SK-N-SH (cell line): ENCODE results near the gene UPP1. TPM values are rescaled to one million over a fixed set of nuclear protein-coding genes. Genes with fewer than 3 reads are reported as not detected.

Experiments used
- CTCF ChIA-PET: fragments of 300-600, 350-600 bp; formaldehyde crosslinking; extraction: SDS; loops from one replicate; lab custom pipeline; 2021; lab: Yijun Ruan, JAX
- POLR2A ChIA-PET: fragments of 350-600 bp; sonication (Branson Sonifier 250); formaldehyde crosslinking; extraction: SDS; loops from one replicate; lab custom pipeline; 2020; ENCODE audit warnings: antibody characterized with exemption, inconsistent platforms; lab: Yijun Ruan, JAX
- DNase-seq: peaks from one replicate; pipeline ENCODE4 v3.0.0; 2012
- H2AFZ ChIP-seq: fragments of 200-600 bp; sonication (generic); 2 replicates; pipeline ENCODE4 v1.8.1; 2016; ENCODE audit warnings: antibody characterized with exemption, mild to moderate bottlenecking, low read depth
- H3F3A ChIP-seq: fragments of 200-600 bp; sonication (generic); replicated peaks from 2 replicates; pipeline ENCODE3; 2016; ENCODE audit warnings: antibody characterized with exemption, mild to moderate bottlenecking; ENCODE audit not compliant: insufficient read depth
- H3K27ac ChIP-seq, 2 experiments: fragments of 200-500 bp in 1 of 2; fragments of 200-600 bp in 1 of 2; sonication (Bioruptor generic) in 1 of 2; sonication (generic), shearing (Covaris generic) in 1 of 2; 2 replicates each; pipeline versions ENCODE4 v1.5.1 to v1.6.1; 2014 to 2016; ENCODE audit warnings: low read depth in 2 of 2, inconsistent platforms in 1 of 2, low read length in 1 of 2, mild to moderate bottlenecking in 1 of 2, mixed read lengths in 1 of 2
- H3K27me3 ChIP-seq: fragments of 200-600 bp; sonication (generic), shearing (Covaris generic); 2 replicates; pipeline ENCODE4 v1.6.1; 2016; ENCODE audit warnings: mixed run types; ENCODE audit not compliant: insufficient read depth
- H3K36me3 ChIP-seq, 2 experiments: fragments of 200-500 bp in 1 of 2; fragments of 200-600 bp in 1 of 2; sonication (Bioruptor generic) in 1 of 2; sonication (generic) in 1 of 2; replicated peaks in 1 of 2; 2 replicates each; pipeline versions ENCODE3 to v1.5.1; 2014 to 2016; ENCODE audit warnings: low read length in 1 of 2, mild to moderate bottlenecking in 1 of 2; ENCODE audit not compliant: insufficient read depth in 2 of 2, control insufficient read depth in 1 of 2
- H3K4me1 ChIP-seq, 2 experiments: fragments of 200-500 bp in 1 of 2; fragments of 200-600 bp in 1 of 2; sonication (Bioruptor generic) in 1 of 2; sonication (generic), shearing (Covaris generic) in 1 of 2; 2 replicates each; pipeline versions ENCODE4 v1.5.1 to v1.6.1; 2014 to 2016; ENCODE audit warnings: low read depth in 1 of 2, low read length in 1 of 2, mixed run types in 1 of 2; ENCODE audit not compliant: insufficient read depth in 2 of 2, control insufficient read depth in 1 of 2
- H3K4me2 ChIP-seq: fragments of 200-600 bp; sonication (generic), shearing (Covaris generic); 2 replicates; pipeline ENCODE4 v1.6.1; 2017; ENCODE audit warnings: mixed run types
- H3K4me3 ChIP-seq, 2 experiments: fragments of 200-500 bp in 1 of 2; fragments of 200-600 bp in 1 of 2; sonication (Bioruptor generic) in 1 of 2; sonication (generic), shearing (Covaris generic) in 1 of 2; 2 replicates each; pipeline versions ENCODE4 v1.5.1 to v1.8.1; 2014 to 2016; ENCODE audit warnings: low read depth in 2 of 2, inconsistent platforms in 1 of 2, low read length in 1 of 2, mild to moderate bottlenecking in 1 of 2, mixed read lengths in 1 of 2, moderate library complexity in 1 of 2
- H3K79me2 ChIP-seq: fragments of 200-600 bp; sonication (generic); 2 replicates; pipeline ENCODE4 v1.8.1; 2017; ENCODE audit warnings: mild to moderate bottlenecking; ENCODE audit not compliant: insufficient read depth
- H3K9ac ChIP-seq: fragments of 200-600 bp; sonication (generic); 2 replicates; pipeline ENCODE4 v1.6.1; 2017; ENCODE audit warnings: mixed run types
- H3K9me2 ChIP-seq: fragments of 200-600 bp; sonication (generic); 2 replicates; pipeline ENCODE4 v1.6.1; 2017; ENCODE audit warnings: mixed run types
- H3K9me3 ChIP-seq: fragments of 200-600 bp; sonication (generic); 2 replicates; pipeline ENCODE4 v1.6.1; 2017; ENCODE audit warnings: mixed run types, mild to moderate bottlenecking, moderate library complexity
- H4K20me1 ChIP-seq: fragments of 200-600 bp; sonication (generic); 2 replicates; pipeline ENCODE4 v1.6.1; 2017; ENCODE audit warnings: mild to moderate bottlenecking, mixed run types; ENCODE audit not compliant: insufficient read depth
- CHD2 ChIP-seq: fragments of 150-350 bp; IDR thresholded peaks from 2 replicates; pipeline ENCODE4 v1.6.1; 2018; ENCODE audit warnings: low read length; ENCODE audit not compliant: partially characterized antibody
- ELF1 ChIP-seq: IDR thresholded peaks from 2 replicates; pipeline ENCODE4 v1.4.0; 2012
- EP300 ChIP-seq, 2 experiments: IDR thresholded peaks; 2 replicates each; pipeline versions ENCODE4 v1.4.0 to v1.6.1; 2012; ENCODE audit warnings: borderline replicate concordance in 1 of 2, low read depth in 1 of 2, low read length in 1 of 2
- FOSL2 ChIP-seq: IDR thresholded peaks from 2 replicates; pipeline ENCODE4 v1.4.0; 2012; ENCODE audit warnings: low read depth, mild to moderate bottlenecking, moderate library complexity, borderline replicate concordance
- FOXJ3 ChIP-seq: sonication (generic); formaldehyde crosslinking; IDR thresholded peaks from 2 replicates; pipeline ENCODE4 v1.5.1; 2020; ENCODE audit warnings: mild to moderate bottlenecking, missing genetic modification reagents
- FOXM1 ChIP-seq: IDR thresholded peaks from 2 replicates; pipeline ENCODE4 v1.4.0; 2012; ENCODE audit warnings: low read depth, mild to moderate bottlenecking
- MEF2A ChIP-seq: IDR thresholded peaks from 2 replicates; pipeline ENCODE4 v1.4.0; 2012; ENCODE audit warnings: low read depth, borderline replicate concordance
- MXI1 ChIP-seq: IDR thresholded peaks from 2 replicates; pipeline ENCODE4 v1.6.1; 2012; ENCODE audit warnings: mild to moderate bottlenecking, low read depth, low read length, improper control_type of control experiment
- RCOR1 ChIP-seq: fragments of 150-350 bp; IDR thresholded peaks from 2 replicates; pipeline ENCODE4 v1.6.1; 2017; ENCODE audit warnings: antibody characterized with exemption, low read length
- SIN3A ChIP-seq: IDR thresholded peaks from 2 replicates; pipeline ENCODE4 v1.6.1; 2012; ENCODE audit warnings: low read depth, mild to moderate bottlenecking, low read length, moderate library complexity, borderline replicate concordance
- SMC3 ChIP-seq: IDR thresholded peaks from 2 replicates; pipeline ENCODE4 v1.6.1; 2012; ENCODE audit warnings: low read depth, low read length, improper control_type of control experiment
- TAF1 ChIP-seq: IDR thresholded peaks from 2 replicates; pipeline ENCODE4 v1.6.1; 2012; ENCODE audit warnings: low read depth, mild to moderate bottlenecking, low read length, moderate library complexity, borderline replicate concordance
- TCF12 ChIP-seq: IDR thresholded peaks from 2 replicates; pipeline ENCODE4 v1.4.0; 2012
- TEAD4 ChIP-seq: IDR thresholded peaks from 2 replicates; pipeline ENCODE4 v1.4.0; 2012; ENCODE audit warnings: mild to moderate bottlenecking, borderline replicate concordance; ENCODE audit not compliant: insufficient read depth
- YY1 ChIP-seq: IDR thresholded peaks from 2 replicates; pipeline ENCODE4 v1.4.0; 2012; ENCODE audit warnings: low read depth, mild to moderate bottlenecking
- ZBTB33 ChIP-seq: IDR thresholded peaks from 2 replicates; pipeline ENCODE4 v1.4.0; 2012; ENCODE audit warnings: low read depth, borderline replicate concordance
- WGBS: methylation state at CpG from one replicate; pipeline ENCODE4 v1.1.6; 2017; ENCODE audit warnings: low lambda C conversion rate; 5-methylcytosine and 5-hydroxymethylcytosine counted together
- polyA plus RNA-seq, 3 experiments: library from polyadenylated mRNA; depleted of rRNA; stranded (reverse); fragments of >200 nt; gene quantifications; 2 replicates each; pipeline ENCODE4 v1.2.3, GENCODE V29; 2012
- TF ChIP-seq, protein P1 (sequence below): fragments of 150-350 bp; IDR thresholded peaks from 2 replicates; pipeline ENCODE4 v1.6.1; 2016; ENCODE audit warnings: mild to moderate bottlenecking, low read depth, low read length
- TF ChIP-seq, protein P2 (sequence below): IDR thresholded peaks from 2 replicates; pipeline ENCODE4 v1.6.1; 2012; ENCODE audit warnings: mild to moderate bottlenecking, low read depth, low read length, moderate library complexity
- TF ChIP-seq, protein P3 (sequence below): IDR thresholded peaks from 2 replicates; pipeline ENCODE4 v1.4.0; 2012; ENCODE audit warnings: low read depth, borderline replicate concordance

Gene UPP1
- polyA plus RNA-seq, 1 of the 3 experiments (the other 2 are of a cell fraction) = 56.9 TPM

DNA sequence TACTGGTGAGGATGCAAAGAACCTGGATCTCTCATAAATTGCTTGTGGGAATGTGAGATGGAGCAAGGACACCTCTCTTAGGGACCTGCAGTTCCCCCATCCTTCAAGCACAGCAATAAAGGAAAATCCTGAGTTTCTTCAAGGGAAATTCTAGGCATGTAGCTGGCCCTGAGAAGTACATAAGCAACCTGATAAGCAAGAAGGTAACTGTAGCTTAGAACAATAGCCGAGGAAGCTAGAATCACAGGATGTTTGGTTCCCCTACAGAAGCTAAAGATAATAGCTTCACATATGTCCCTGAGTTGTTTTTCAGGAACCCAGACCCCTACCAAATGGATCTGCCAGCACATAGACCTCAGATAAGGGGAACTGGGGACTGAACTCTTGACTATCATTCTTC, 11.6 kb upstream of the UPP1 start:
- Histone ChIP-seq H3K4me1 (no peaks in the 10 kb centered on the region), H3K9ac (no peak overlapping the region), H3K4me2 (no peak overlapping the region), H3K36me3 (no peaks in the 10 kb centered on the region), H2AFZ (no peak overlapping the region), H3K27me3 (no peaks in the 10 kb centered on the region), H3F3A (no peaks in the 10 kb centered on the region), H3K9me2 (no peaks in the 10 kb centered on the region), H3K9me3 (no peaks in the 10 kb centered on the region), H3K4me3 (no peak overlapping the region), H4K20me1 (no peaks in the 10 kb centered on the region), H3K79me2 (no peaks in the 10 kb centered on the region), H3K27ac (no peak overlapping the region)
- CTCF ChIA-PET = interaction anchor here (1.2 to 2.6 kb wide), 2 partner anchors 132 to 178 kb away, joined by 4 to 9 read pairs; no protein-coding TSS in a partner anchor
- no peak for TF ChIP-seq ELF1
- TF ChIP-seq CHD2 = no peak
- TF ChIP-seq YY1 = no peak
- TF ChIP-seq MEF2A = no peak
- TF ChIP-seq TAF1 = no peak
- TF ChIP-seq, protein P1, sequence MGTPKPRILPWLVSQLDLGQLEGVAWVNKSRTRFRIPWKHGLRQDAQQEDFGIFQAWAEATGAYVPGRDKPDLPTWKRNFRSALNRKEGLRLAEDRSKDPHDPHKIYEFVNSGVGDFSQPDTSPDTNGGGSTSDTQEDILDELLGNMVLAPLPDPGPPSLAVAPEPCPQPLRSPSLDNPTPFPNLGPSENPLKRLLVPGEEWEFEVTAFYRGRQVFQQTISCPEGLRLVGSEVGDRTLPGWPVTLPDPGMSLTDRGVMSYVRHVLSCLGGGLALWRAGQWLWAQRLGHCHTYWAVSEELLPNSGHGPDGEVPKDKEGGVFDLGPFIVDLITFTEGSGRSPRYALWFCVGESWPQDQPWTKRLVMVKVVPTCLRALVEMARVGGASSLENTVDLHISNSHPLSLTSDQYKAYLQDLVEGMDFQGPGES = no peak
- no peak for TF ChIP-seq SIN3A
- TF ChIP-seq FOXM1 = no peak
- TF ChIP-seq EP300 (IDR thresholded peaks at IDR 0.05; ENCODE audit: borderline replicate concordance in 1 of 2, low read depth in 1 of 2, low read length in 1 of 2) = no peak
- POLR2A ChIA-PET = no interaction called here
- DNase-seq = no peak
- 100% methylated on average over 1 of the region's 1 CpG for WGBS

DNA sequence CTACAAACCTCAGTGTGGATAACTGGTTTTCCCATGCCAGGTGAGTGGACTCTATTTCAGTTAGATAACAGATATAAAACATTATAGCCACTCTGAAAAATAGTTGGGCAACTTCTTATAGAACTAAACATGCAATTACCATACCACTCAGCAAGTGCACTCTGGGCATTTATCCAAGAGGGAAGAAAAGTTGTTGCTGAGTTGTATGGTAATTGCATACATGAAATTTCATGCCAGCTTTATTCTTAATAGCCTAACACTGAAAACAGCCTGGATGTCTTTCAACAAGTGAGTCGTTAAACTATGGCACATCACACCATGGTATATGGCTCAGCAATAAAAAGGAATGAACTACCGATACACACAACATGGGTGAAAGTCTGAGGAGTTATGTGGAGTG, 10.6 kb upstream of the UPP1 start:
- no peaks in the 10 kb centered on the region for H3K9me3 ChIP-seq
- TF ChIP-seq RCOR1 (no peak), FOXJ3 (no peak), TCF12 (no peak), SMC3 (no peak), ZBTB33 (no peak), TAF1 (no peak), MEF2A (no peak), FOSL2 (no peak), MXI1 (no peak), TEAD4 (no peak)
- TF ChIP-seq, protein P2, sequence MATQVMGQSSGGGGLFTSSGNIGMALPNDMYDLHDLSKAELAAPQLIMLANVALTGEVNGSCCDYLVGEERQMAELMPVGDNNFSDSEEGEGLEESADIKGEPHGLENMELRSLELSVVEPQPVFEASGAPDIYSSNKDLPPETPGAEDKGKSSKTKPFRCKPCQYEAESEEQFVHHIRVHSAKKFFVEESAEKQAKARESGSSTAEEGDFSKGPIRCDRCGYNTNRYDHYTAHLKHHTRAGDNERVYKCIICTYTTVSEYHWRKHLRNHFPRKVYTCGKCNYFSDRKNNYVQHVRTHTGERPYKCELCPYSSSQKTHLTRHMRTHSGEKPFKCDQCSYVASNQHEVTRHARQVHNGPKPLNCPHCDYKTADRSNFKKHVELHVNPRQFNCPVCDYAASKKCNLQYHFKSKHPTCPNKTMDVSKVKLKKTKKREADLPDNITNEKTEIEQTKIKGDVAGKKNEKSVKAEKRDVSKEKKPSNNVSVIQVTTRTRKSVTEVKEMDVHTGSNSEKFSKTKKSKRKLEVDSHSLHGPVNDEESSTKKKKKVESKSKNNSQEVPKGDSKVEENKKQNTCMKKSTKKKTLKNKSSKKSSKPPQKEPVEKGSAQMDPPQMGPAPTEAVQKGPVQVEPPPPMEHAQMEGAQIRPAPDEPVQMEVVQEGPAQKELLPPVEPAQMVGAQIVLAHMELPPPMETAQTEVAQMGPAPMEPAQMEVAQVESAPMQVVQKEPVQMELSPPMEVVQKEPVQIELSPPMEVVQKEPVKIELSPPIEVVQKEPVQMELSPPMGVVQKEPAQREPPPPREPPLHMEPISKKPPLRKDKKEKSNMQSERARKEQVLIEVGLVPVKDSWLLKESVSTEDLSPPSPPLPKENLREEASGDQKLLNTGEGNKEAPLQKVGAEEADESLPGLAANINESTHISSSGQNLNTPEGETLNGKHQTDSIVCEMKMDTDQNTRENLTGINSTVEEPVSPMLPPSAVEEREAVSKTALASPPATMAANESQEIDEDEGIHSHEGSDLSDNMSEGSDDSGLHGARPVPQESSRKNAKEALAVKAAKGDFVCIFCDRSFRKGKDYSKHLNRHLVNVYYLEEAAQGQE = no peak
- TF ChIP-seq, protein P3, sequence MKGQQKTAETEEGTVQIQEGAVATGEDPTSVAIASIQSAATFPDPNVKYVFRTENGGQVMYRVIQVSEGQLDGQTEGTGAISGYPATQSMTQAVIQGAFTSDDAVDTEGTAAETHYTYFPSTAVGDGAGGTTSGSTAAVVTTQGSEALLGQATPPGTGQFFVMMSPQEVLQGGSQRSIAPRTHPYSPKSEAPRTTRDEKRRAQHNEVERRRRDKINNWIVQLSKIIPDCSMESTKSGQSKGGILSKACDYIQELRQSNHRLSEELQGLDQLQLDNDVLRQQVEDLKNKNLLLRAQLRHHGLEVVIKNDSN = no peak
- no peaks in the 10 kb centered on the region for H3K36me3 ChIP-seq
- no peaks in the 10 kb centered on the region for H3K4me1 ChIP-seq
- no peaks in the 10 kb centered on the region for H3K79me2 ChIP-seq
- WGBS = 65% methylated on average over 2 of the region's 2 CpGs
- H2AFZ ChIP-seq = no peak overlapping the region
- no peaks in the 10 kb centered on the region for H3F3A ChIP-seq
- H3K4me3 ChIP-seq = no peak overlapping the region; a peak in 1 of 4 replicates
- ChIA-PET POLR2A (no interaction called here), CTCF (interaction anchor here (2.6 kb wide), 1 partner anchor 134 kb away, joined by 9 read pairs; no protein-coding TSS in a partner anchor)
- H3K9ac ChIP-seq = no peak overlapping the region
- H3K27me3 ChIP-seq = no peaks in the 10 kb centered on the region
- H4K20me1 ChIP-seq = no peaks in the 10 kb centered on the region
- H3K27ac ChIP-seq = no peak overlapping the region
- H3K9me2 ChIP-seq = no peaks in the 10 kb centered on the region
- no peak overlapping the region for H3K4me2 ChIP-seq
- DNase-seq = no peak
